Upper lobe of left lung (tissue), 4 donors: Measurements from ENCODE around the gene MTRF1.

Experiments
- POLR2A ChIP-seq, 4 donors: fragments of 450-650 bp; IDR thresholded peaks; one replicate each; pipeline ENCODE4 v1.5.1; 2016 to 2017; ENCODE audit warnings: antibody characterized with exemption in 4 of 4, mild to moderate bottlenecking in 2 of 4
- POLR2AphosphoS5 ChIP-seq, 2 donors: sonication (generic); formaldehyde crosslinking; IDR thresholded peaks; one replicate each; pipeline ENCODE4 v1.5.1; 2017; ENCODE audit warnings: antibody characterized with exemption in 2 of 2
- TF ChIP-seq, protein P1 (sequence below), 6 experiments: fragments of 450-650 bp in 4 of 6; fragments of 200-600 bp in 2 of 6; sonication (generic) in 2 of 6; IDR thresholded peaks; one replicate each; pipeline ENCODE4 v1.5.1; 2016 to 2019; ENCODE audit warnings: antibody characterized with exemption in 6 of 6

DNA sequence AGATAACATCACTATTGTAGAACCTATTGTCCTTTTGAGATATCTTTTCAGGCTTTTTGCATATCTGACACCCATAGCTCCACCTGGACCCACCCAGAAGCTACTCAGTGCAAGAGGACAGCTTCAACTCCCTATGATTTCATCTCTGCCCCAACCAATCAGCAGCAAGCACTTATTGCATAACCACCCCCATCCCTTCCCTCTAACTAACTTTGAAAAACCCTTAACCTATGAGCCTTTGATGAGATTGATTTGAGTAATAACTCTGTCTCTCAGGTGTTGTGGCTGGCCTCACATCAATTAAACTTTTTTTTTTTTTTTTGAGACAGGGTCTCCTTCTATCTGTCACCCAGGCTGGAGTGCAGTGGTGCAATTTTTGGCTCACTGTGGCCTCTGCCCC is 13.4 kb upstream of the MTRF1 start:
- TF ChIP-seq, protein P1, sequence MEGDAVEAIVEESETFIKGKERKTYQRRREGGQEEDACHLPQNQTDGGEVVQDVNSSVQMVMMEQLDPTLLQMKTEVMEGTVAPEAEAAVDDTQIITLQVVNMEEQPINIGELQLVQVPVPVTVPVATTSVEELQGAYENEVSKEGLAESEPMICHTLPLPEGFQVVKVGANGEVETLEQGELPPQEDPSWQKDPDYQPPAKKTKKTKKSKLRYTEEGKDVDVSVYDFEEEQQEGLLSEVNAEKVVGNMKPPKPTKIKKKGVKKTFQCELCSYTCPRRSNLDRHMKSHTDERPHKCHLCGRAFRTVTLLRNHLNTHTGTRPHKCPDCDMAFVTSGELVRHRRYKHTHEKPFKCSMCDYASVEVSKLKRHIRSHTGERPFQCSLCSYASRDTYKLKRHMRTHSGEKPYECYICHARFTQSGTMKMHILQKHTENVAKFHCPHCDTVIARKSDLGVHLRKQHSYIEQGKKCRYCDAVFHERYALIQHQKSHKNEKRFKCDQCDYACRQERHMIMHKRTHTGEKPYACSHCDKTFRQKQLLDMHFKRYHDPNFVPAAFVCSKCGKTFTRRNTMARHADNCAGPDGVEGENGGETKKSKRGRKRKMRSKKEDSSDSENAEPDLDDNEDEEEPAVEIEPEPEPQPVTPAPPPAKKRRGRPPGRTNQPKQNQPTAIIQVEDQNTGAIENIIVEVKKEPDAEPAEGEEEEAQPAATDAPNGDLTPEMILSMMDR (IDR thresholded peaks at IDR 0.05) = no peak
- TF ChIP-seq POLR2AphosphoS5 (IDR thresholded peaks at IDR 0.05) (no peak), POLR2A (IDR thresholded peaks at IDR 0.05) (no peak)
